Activated T-helper 17 cell treated with anti-CD3 and anti-CD28 coated beads, Interleukin-2, amount 50 U/mL, for 72 hours (primary cell): ENCODE results near the gene GPR151. TPM values are rescaled to one million over a fixed set of nuclear protein-coding genes. Genes with fewer than 3 reads are reported as not detected.
A peak's percentile ranks its signal among the peaks of the same experiment; 100 is the strongest.

Experiments
- ATAC-seq: fragments of 150-1000 bp; cut with Tn5 transposase; replicated peaks from 2 replicates; pipeline ENCODE4 v1.10.0; 2021; ENCODE audit warnings: mild to moderate bottlenecking, moderate library complexity
- H3K27ac Mint-ChIP-seq: one replicate; pipeline ENCODE4 v1.8.0; 2022; ENCODE audit warnings: mixed read lengths
- H3K27me3 Mint-ChIP-seq: one replicate; pipeline ENCODE4 v1.8.0; 2022; ENCODE audit warnings: mixed read lengths
- H3K36me3 Mint-ChIP-seq: one replicate; pipeline ENCODE4 v1.8.0; 2022; ENCODE audit warnings: low read depth, mild to moderate bottlenecking, mixed read lengths
- H3K4me1 Mint-ChIP-seq: one replicate; pipeline ENCODE4 v1.8.0; 2022; ENCODE audit warnings: mixed read lengths
- H3K4me3 Mint-ChIP-seq: one replicate; pipeline ENCODE4 v1.8.0; 2022; ENCODE audit warnings: mild to moderate bottlenecking, mixed read lengths
- H3K9me3 Mint-ChIP-seq: one replicate; pipeline ENCODE4 v1.8.0; 2022; ENCODE audit warnings: mixed read lengths
- total RNA-seq, 2 donors: library from RNA; stranded (reverse); gene quantifications; one replicate each; pipeline ENCODE4 v1.2.3, GENCODE V29; 2022

The GPR151 gene
- total RNA-seq, 2 donors from 2014 or later = not detected

- Mint-ChIP-seq H3K27me3 (no peaks in the 10 kb centered on the region), H3K4me1 (no peaks in the 10 kb centered on the region), H3K27ac (no peak overlapping the region), H3K4me3 (no peak overlapping the region), H3K36me3 (no peaks in the 10 kb centered on the region), H3K9me3 (no peaks in the 10 kb centered on the region)
- ATAC-seq = no peak
These were observed 17.9 kb upstream of the GPR151 start for GRCh38 chr5:146533882-146534281.

DNA sequence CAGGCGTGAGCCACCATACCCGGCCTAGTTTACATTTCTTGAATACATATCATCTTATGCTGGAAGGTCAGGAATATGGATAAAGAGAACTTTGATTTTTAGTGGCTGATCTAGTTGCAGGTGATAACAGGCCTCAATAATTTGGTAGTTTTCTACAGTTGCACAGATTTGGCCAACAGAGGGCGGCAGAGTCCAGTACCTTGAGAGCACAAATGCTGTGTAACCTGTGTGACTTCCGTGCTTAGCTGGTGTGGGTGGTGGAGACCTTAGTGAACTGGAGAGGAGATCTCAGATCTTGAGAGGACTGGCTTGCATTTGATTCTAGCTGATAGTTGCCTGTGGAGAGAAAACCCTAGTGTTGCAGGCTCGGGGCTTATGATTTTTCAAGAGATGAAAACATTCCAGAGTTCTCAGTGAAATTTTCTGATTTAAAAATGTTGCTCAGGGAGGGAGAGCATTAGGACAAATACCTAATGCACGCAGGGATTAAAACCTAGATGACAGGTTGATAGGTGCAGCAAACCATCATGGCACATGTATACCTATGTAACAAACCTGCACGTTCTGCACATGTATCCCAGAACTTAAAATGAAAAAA, 17.4 kb upstream of the GPR151 start:
- Mint-ChIP-seq H3K36me3 (no peaks in the 10 kb centered on the region), H3K27me3 (peaks cover under 1% of the 10 kb centered on the region), H3K4me3 (no peak overlapping the region), H3K9me3 (no peaks in the 10 kb centered on the region), H3K4me1 (no peaks in the 10 kb centered on the region), H3K27ac (no peak overlapping the region)
- ATAC-seq = peak; percentile 91

- ATAC-seq = no peak
- H3K27me3 Mint-ChIP-seq = peaks cover 7% of the 10 kb centered on the region
- no peak overlapping the region for H3K4me3 Mint-ChIP-seq
- no peaks in the 10 kb centered on the region for H3K9me3 Mint-ChIP-seq
- H3K4me1 Mint-ChIP-seq = no peaks in the 10 kb centered on the region
- H3K27ac Mint-ChIP-seq = no peak overlapping the region
- H3K36me3 Mint-ChIP-seq = no peaks in the 10 kb centered on the region
These were observed 14.0 kb upstream of the GPR151 start for GRCh38 chr5:146529984-146530383.

GRCh38 chr5:146528236-146528635, 12.2 kb upstream of the GPR151 start:
- ATAC-seq = no peak
- Mint-ChIP-seq H3K27ac (no peak overlapping the region), H3K36me3 (no peaks in the 10 kb centered on the region)

GRCh38 chr5:146527785-146528184, 11.8 kb upstream of the GPR151 start:
- H3K36me3 Mint-ChIP-seq = no peaks in the 10 kb centered on the region

More at GRCh38 chr5:146528236-146528635, 12.2 kb upstream of the GPR151 start:
- Mint-ChIP-seq H3K27me3 (peaks cover 13% of the 10 kb centered on the region), H3K4me3 (no peak overlapping the region), H3K4me1 (no peaks in the 10 kb centered on the region), H3K9me3 (no peaks in the 10 kb centered on the region)

GRCh38 chr5:146523698-146524097, 7.7 kb upstream of the GPR151 start:
- no peak overlapping the region for H3K27ac Mint-ChIP-seq
- ATAC-seq = no peak
- H3K4me3 Mint-ChIP-seq = no peak overlapping the region
- H3K27me3 Mint-ChIP-seq = peaks cover 17% of the 10 kb centered on the region
- H3K4me1 Mint-ChIP-seq = no peaks in the 10 kb centered on the region
- no peaks in the 10 kb centered on the region for H3K9me3 Mint-ChIP-seq
- no peaks in the 10 kb centered on the region for H3K36me3 Mint-ChIP-seq

More at GRCh38 chr5:146527785-146528184, 11.8 kb upstream of the GPR151 start:
- Mint-ChIP-seq H3K9me3 (no peaks in the 10 kb centered on the region), H3K4me1 (no peaks in the 10 kb centered on the region), H3K27ac (no peak overlapping the region), H3K27me3 (peaks cover 13% of the 10 kb centered on the region), H3K4me3 (no peak overlapping the region)
- no peak for ATAC-seq

DNA sequence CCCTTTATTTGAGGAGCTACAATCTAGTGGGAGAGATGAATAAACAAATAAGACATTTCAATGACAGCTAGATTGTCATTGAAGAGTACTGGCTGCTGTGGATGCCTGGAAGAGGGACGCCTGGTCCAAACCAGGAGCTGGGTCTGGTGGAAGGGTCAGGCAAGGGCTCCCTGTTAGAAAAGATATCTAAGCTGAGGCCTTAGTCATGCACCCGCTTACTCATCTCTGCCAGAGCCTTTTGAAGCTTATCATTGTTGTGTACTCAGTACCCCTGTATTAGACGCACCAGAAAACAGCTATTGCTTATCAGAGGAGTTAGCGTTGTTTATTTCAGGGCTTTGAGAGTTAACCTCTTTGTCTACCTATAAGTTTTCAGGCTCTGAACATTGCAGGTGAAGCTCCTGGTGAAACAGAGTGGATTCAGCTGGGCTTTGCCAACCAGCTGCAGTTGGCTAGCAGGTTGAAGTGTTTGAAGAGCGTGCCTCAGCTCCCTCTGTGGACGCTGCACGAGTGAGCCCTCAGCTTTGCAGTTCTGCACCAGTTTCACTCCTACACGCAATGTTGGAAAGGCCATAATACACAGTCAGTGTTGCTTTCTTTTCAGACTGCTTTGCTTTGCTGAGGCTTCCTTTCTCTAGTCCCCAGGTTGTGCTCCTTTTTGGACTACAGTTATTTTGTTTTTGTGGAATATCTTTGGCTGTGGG, 5.6 kb upstream of the GPR151 start:
- H3K27ac Mint-ChIP-seq = no peak overlapping the region
- no peaks in the 10 kb centered on the region for H3K36me3 Mint-ChIP-seq
- no peak overlapping the region for H3K4me3 Mint-ChIP-seq
- no peak for ATAC-seq
- H3K9me3 Mint-ChIP-seq = no peaks in the 10 kb centered on the region
- H3K27me3 Mint-ChIP-seq = peaks cover 9% of the 10 kb centered on the region
- no peaks in the 10 kb centered on the region for H3K4me1 Mint-ChIP-seq

- no peaks in the 10 kb centered on the region for H3K4me1 Mint-ChIP-seq
- ATAC-seq = no peak
- no peak overlapping the region for H3K27ac Mint-ChIP-seq
- H3K27me3 Mint-ChIP-seq = peaks cover 9% of the 10 kb centered on the region
- H3K9me3 Mint-ChIP-seq = no peaks in the 10 kb centered on the region
- no peaks in the 10 kb centered on the region for H3K36me3 Mint-ChIP-seq
- no peak overlapping the region for H3K4me3 Mint-ChIP-seq
These were observed 4.7 kb upstream of the GPR151 start for GRCh38 chr5:146520731-146521130.

DNA sequence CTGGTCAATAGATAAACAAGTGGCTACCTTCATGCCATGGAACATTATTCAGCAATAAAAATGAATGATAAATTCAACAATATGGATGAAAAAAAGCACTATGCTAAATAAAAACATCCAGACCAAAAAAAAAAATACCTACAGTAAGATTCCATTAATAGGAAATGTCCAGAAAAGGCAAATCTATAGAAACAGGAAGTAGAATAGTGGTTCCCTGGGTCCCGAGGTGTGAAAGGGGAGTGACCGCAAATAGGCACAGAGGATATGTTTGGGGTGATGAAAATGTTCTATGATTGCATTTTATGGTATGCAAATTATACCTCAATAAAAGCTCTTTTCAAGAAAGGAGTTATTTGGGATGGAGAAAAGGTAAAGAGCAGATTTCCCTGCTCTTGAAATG, 3.6 kb upstream of the GPR151 start:
- no peak overlapping the region for H3K4me3 Mint-ChIP-seq
- H3K36me3 Mint-ChIP-seq = no peaks in the 10 kb centered on the region
- H3K27me3 Mint-ChIP-seq = peaks cover 9% of the 10 kb centered on the region
- no peak for ATAC-seq
- H3K27ac Mint-ChIP-seq = no peak overlapping the region
- no peaks in the 10 kb centered on the region for H3K9me3 Mint-ChIP-seq
- H3K4me1 Mint-ChIP-seq = no peaks in the 10 kb centered on the region

- no peaks in the 10 kb centered on the region for H3K9me3 Mint-ChIP-seq
- no peak for ATAC-seq
- no peaks in the 10 kb centered on the region for H3K27me3 Mint-ChIP-seq
- no peaks in the 10 kb centered on the region for H3K4me1 Mint-ChIP-seq
- H3K36me3 Mint-ChIP-seq = peaks cover 23% of the 10 kb centered on the region
- no peak overlapping the region for H3K4me3 Mint-ChIP-seq
- no peak overlapping the region for H3K27ac Mint-ChIP-seq
These were observed 378 bp downstream of the GPR151 start for GRCh38 chr5:146515473-146516150.

GRCh38 chr5:146514575-146514974, 1.4 kb downstream of the GPR151 start:
- Mint-ChIP-seq H3K4me1 (no peaks in the 10 kb centered on the region), H3K36me3 (peaks cover 33% of the 10 kb centered on the region), H3K9me3 (no peaks in the 10 kb centered on the region), H3K4me3 (no peak overlapping the region), H3K27me3 (no peaks in the 10 kb centered on the region), H3K27ac (no peak overlapping the region)
- ATAC-seq = no peak

DNA sequence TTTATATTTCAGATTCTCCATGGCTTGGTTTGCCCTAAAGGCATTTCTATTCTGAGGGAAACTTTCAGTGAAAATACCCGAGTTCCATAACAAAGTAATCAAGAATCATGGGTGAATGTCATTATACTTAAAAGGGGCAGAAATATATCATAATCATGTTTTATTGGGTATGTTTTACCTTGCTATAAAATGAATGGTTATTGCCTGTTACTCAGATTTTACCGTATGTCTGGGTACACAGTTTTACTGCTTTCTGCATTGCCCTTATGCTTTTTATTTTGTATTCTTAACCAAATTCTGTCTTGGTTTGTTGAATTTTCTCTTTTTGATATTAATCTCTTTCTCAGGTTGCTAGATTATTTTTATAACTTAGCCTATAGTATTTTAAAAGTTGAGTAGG, 2.5 kb downstream of the GPR151 start:
- Mint-ChIP-seq H3K27me3 (no peaks in the 10 kb centered on the region), H3K9me3 (no peaks in the 10 kb centered on the region), H3K4me1 (no peaks in the 10 kb centered on the region), H3K4me3 (no peak overlapping the region), H3K27ac (no peak overlapping the region), H3K36me3 (peaks cover 44% of the 10 kb centered on the region)
- ATAC-seq = no peak

DNA sequence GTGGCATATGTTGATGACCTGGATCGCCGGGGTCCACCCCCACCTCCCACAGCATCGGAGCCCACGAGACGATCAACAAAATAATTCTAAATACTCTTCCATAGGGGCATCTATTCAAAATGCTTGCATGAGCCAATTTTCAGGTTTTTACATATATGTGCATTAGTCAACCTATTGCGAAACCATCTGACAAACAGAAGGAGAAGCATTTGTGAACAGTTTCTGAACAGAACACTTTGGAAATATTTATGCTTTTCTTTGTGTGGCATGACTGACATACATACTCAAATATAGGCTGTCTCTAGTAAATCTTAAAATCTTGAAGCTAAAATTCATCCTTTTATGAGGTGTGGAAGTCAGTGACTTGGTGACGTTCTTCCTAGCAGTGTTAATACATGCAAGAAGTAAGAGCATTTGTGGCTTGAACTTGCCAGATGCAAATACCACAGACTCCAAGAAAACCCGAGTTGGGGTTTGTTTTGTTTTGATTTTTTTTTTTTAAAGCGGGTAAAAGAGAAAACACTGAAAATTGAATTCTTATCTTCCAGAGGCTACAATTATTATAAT, 5.3 kb downstream of the GPR151 start:
- no peaks in the 10 kb centered on the region for H3K4me1 Mint-ChIP-seq
- no peaks in the 10 kb centered on the region for H3K27me3 Mint-ChIP-seq
- ATAC-seq = no peak
- no peaks in the 10 kb centered on the region for H3K9me3 Mint-ChIP-seq
- peaks cover 73% of the 10 kb centered on the region for H3K36me3 Mint-ChIP-seq
- H3K27ac Mint-ChIP-seq = no peak overlapping the region
- H3K4me3 Mint-ChIP-seq = no peak overlapping the region

- H3K27me3 Mint-ChIP-seq = no peaks in the 10 kb centered on the region
- H3K36me3 Mint-ChIP-seq = peaks cover 98% of the 10 kb centered on the region
- no peak overlapping the region for H3K27ac Mint-ChIP-seq
- no peak overlapping the region for H3K4me3 Mint-ChIP-seq
- H3K9me3 Mint-ChIP-seq = no peaks in the 10 kb centered on the region
- no peak for ATAC-seq
- no peaks in the 10 kb centered on the region for H3K4me1 Mint-ChIP-seq
These were observed 8.6 kb downstream of the GPR151 start for GRCh38 chr5:146507428-146507827.

GRCh38 chr5:146499680-146500079, 16.3 kb downstream of the GPR151 start:
- no peak overlapping the region for H3K27ac Mint-ChIP-seq
- H3K4me3 Mint-ChIP-seq = no peak overlapping the region
- peaks cover 87% of the 10 kb centered on the region for H3K36me3 Mint-ChIP-seq
- no peaks in the 10 kb centered on the region for H3K4me1 Mint-ChIP-seq
- no peak for ATAC-seq
- no peaks in the 10 kb centered on the region for H3K9me3 Mint-ChIP-seq
- no peaks in the 10 kb centered on the region for H3K27me3 Mint-ChIP-seq
